ENCODE results near the gene EXPH5. TPM values are rescaled to one million over a fixed set of nuclear protein-coding genes. Genes with fewer than 3 reads are reported as not detected.

EXPH5 gene
- total and polyA plus RNA-seq, 2 of the 8 experiments (the other 6 are each of a cell fraction or from before 2014, with no cell fraction given), result 1.1 to 11.5 TPM

DNA sequence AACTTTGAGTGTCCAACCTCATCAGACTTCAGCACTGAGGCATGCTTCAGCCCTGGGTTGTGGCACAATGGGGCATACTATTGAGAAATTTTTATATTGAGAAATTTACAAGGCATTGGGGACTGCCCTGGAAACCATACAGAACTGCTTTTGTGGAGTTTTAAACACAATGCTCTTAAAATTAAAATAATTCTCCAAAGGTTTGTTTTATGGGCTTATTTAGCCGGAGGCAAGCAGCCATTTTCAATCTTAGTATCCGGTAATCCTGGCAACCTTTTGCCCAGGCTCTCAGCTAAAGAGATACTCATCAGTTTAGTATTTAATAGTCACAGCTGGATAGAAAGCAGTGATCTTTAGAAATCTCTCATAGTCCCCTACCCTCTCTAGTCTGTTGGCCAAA is 3.1 kb upstream of the EXPH5 start (continued):
- TF ChIP-seq, protein P1, sequence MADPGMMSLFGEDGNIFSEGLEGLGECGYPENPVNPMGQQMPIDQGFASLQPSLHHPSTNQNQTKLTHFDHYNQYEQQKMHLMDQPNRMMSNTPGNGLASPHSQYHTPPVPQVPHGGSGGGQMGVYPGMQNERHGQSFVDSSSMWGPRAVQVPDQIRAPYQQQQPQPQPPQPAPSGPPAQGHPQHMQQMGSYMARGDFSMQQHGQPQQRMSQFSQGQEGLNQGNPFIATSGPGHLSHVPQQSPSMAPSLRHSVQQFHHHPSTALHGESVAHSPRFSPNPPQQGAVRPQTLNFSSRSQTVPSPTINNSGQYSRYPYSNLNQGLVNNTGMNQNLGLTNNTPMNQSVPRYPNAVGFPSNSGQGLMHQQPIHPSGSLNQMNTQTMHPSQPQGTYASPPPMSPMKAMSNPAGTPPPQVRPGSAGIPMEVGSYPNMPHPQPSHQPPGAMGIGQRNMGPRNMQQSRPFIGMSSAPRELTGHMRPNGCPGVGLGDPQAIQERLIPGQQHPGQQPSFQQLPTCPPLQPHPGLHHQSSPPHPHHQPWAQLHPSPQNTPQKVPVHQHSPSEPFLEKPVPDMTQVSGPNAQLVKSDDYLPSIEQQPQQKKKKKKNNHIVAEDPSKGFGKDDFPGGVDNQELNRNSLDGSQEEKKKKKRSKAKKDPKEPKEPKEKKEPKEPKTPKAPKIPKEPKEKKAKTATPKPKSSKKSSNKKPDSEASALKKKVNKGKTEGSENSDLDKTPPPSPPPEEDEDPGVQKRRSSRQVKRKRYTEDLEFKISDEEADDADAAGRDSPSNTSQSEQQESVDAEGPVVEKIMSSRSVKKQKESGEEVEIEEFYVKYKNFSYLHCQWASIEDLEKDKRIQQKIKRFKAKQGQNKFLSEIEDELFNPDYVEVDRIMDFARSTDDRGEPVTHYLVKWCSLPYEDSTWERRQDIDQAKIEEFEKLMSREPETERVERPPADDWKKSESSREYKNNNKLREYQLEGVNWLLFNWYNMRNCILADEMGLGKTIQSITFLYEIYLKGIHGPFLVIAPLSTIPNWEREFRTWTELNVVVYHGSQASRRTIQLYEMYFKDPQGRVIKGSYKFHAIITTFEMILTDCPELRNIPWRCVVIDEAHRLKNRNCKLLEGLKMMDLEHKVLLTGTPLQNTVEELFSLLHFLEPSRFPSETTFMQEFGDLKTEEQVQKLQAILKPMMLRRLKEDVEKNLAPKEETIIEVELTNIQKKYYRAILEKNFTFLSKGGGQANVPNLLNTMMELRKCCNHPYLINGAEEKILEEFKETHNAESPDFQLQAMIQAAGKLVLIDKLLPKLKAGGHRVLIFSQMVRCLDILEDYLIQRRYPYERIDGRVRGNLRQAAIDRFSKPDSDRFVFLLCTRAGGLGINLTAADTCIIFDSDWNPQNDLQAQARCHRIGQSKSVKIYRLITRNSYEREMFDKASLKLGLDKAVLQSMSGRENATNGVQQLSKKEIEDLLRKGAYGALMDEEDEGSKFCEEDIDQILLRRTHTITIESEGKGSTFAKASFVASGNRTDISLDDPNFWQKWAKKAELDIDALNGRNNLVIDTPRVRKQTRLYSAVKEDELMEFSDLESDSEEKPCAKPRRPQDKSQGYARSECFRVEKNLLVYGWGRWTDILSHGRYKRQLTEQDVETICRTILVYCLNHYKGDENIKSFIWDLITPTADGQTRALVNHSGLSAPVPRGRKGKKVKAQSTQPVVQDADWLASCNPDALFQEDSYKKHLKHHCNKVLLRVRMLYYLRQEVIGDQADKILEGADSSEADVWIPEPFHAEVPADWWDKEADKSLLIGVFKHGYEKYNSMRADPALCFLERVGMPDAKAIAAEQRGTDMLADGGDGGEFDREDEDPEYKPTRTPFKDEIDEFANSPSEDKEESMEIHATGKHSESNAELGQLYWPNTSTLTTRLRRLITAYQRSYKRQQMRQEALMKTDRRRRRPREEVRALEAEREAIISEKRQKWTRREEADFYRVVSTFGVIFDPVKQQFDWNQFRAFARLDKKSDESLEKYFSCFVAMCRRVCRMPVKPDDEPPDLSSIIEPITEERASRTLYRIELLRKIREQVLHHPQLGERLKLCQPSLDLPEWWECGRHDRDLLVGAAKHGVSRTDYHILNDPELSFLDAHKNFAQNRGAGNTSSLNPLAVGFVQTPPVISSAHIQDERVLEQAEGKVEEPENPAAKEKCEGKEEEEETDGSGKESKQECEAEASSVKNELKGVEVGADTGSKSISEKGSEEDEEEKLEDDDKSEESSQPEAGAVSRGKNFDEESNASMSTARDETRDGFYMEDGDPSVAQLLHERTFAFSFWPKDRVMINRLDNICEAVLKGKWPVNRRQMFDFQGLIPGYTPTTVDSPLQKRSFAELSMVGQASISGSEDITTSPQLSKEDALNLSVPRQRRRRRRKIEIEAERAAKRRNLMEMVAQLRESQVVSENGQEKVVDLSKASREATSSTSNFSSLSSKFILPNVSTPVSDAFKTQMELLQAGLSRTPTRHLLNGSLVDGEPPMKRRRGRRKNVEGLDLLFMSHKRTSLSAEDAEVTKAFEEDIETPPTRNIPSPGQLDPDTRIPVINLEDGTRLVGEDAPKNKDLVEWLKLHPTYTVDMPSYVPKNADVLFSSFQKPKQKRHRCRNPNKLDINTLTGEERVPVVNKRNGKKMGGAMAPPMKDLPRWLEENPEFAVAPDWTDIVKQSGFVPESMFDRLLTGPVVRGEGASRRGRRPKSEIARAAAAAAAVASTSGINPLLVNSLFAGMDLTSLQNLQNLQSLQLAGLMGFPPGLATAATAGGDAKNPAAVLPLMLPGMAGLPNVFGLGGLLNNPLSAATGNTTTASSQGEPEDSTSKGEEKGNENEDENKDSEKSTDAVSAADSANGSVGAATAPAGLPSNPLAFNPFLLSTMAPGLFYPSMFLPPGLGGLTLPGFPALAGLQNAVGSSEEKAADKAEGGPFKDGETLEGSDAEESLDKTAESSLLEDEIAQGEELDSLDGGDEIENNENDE (IDR thresholded peaks at IDR 0.05; ENCODE audit: insufficient replicate concordance, low read length), result no peak
- TF ChIP-seq, protein P2, sequence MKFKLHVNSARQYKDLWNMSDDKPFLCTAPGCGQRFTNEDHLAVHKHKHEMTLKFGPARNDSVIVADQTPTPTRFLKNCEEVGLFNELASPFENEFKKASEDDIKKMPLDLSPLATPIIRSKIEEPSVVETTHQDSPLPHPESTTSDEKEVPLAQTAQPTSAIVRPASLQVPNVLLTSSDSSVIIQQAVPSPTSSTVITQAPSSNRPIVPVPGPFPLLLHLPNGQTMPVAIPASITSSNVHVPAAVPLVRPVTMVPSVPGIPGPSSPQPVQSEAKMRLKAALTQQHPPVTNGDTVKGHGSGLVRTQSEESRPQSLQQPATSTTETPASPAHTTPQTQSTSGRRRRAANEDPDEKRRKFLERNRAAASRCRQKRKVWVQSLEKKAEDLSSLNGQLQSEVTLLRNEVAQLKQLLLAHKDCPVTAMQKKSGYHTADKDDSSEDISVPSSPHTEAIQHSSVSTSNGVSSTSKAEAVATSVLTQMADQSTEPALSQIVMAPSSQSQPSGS (IDR thresholded peaks at IDR 0.05; ENCODE audit: low read length), result no peak
- no peak for TF ChIP-seq TAF1 (IDR thresholded peaks at IDR 0.05; ENCODE audit: low read depth, low read length)
- no peak for TF ChIP-seq FOSL1 (IDR thresholded peaks at IDR 0.05; ENCODE audit: insufficient read depth, low read depth, low read length)
- TF ChIP-seq YY1 (IDR thresholded peaks at IDR 0.05; ENCODE audit: low read depth, low read length), result no peak
- TF ChIP-seq BCL11A (IDR thresholded peaks at IDR 0.05; ENCODE audit: low read depth in 2 of 2, low read length in 2 of 2), result no peak
- TF ChIP-seq SP4 (IDR thresholded peaks at IDR 0.05; ENCODE audit: low read length), result no peak
- no peak for TF ChIP-seq CBX8 (IDR thresholded peaks at IDR 0.05; ENCODE audit: borderline replicate concordance, low read depth, low read length)
- no peak for TF ChIP-seq SRF (IDR thresholded peaks at IDR 0.05; ENCODE audit: low read depth, low read length)
- no peak for TF ChIP-seq EP300 (IDR thresholded peaks at IDR 0.05; ENCODE audit: borderline replicate concordance in 1 of 2, low read depth in 2 of 2, low read length in 2 of 2)
